Measurements from ENCODE around the gene DCTN3.
A peak's percentile ranks its signal among the peaks of the same experiment; 100 is the strongest.

Gene DCTN3

DNA sequence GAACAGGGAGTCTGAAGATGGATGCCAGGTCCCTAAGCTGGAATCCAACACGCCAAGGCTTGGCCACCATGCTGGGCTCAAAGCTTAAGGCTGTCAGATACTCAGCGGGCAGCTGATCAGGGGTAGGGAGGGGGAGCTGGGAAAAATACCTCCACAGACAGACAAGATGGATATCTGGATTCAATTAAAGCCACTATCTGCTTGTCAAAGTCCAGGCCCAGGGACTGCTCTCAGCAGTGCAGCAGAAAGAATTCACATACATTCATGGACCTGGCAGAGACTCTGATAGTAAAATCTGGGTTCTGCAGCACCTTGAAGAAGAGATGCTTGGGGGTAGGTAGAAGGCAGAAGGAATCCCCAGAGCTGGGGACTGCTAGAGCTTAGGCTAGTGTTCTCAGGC is 5.2 kb downstream of the DCTN3 start:
- DNase-seq, result no peak

DNA sequence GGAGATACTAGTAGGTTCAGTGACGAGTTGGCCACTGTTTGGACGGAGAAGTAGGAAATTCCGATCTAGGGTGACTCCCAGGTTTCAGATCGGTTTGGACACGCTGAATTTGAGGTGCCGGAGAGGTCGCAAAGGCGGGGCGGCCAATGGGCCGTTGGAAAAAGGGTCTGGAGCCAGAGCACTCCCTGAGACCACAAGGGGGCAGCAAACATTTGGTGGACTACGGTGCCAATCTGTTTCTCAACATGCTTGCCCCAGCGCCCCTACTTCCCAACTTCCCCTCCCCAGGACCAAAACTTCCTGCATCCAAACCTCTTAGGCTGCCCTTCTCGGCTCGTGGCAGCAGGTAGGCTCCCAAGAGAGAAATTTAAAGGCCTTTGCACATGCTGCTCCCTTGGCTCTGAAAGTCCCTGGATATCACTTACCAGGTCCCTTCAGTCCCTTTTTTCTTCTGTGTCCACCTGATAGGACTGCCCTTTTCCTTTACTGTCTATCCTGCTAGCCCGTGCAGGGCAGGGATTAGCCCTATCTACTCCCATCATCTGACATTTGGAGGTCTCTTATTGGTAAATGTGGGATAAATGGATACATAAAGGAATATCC is 7.4 kb downstream of the DCTN3 start:
- DNase-seq, result peak; percentile 83 to 85

DNA sequence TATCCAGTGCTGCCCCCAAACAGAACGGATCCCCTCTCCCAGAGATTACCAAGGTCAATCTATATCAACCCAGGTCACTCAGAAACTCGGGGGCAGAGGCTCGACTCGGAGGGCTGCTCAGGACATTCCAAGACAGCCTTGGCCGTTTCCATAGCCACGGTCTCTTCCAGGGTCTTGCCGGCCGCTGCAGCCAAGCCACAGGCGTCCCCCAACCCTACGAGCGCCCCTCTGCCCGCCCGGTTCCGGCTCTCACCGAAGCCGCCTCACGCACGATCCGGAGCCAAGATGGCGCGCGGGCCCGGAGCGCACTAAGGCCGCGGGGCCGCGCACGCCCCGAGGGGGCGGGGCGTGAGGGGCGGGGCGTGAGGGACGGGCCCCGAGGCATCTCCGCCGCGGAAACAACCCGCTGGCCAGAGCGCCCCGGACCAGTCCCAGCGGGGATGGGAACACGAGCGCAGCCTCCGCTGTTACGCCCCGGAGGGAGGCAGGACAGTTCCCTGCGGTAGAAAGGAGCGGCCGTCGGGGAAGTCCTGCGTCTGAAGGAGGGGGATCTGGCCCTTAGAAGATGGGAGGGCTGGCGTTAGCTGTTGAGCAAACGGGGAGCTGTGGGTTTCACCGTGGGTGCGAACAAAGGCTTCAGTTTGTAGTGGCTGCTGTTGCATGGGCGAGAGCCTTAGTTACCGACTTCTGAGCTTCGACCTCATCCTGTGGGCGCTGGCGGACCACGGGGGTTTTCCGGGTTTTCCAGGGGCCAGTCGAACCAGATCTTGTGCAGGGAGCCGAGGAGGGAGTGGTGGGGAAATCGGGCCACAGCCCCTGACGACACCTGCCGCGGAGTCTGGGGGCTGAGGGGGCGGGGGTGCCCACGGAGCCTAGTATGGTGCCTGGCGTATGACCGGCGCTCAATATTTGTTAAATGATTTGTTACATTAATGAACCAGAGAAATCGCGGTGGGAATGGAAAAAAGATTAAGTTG is 8.2 kb downstream of the DCTN3 start, which contains the start of gene RPP25L:
TSS of gene RPP25L (minus strand) at position 287 of the 977 bp plus-strand sequence. CDS start 801 bp downstream, outside the sequence.
- peak; percentile 82 to 89 for DNase-seq

DNA sequence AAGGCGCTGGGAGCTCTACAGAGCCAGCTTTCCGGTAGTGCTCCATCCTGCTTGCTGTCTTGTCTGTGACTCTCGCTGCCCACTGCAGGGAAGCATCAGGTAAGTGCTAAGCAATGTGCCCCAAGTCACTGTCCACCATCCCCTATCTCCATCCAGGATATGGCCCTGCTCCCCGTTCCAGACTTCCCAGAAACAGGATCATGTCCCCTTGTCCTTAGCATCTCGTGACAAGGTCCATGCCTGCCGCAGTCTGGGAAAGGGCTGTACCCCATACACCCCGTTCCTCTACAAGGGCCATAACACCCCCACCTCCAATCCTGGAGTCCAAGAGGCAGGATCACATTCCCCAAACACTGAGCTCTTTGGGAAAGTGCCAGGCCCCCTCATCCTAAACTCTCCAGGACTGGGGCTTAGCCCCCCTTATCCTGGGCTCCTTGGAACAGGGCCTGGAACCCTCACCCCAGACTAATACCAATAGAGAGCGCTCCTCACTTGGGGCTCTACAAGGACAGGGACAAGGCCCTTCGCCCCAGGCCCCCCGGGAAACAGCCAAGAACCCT is 9.0 kb downstream of the DCTN3 start:
- no peak for DNase-seq

DNA sequence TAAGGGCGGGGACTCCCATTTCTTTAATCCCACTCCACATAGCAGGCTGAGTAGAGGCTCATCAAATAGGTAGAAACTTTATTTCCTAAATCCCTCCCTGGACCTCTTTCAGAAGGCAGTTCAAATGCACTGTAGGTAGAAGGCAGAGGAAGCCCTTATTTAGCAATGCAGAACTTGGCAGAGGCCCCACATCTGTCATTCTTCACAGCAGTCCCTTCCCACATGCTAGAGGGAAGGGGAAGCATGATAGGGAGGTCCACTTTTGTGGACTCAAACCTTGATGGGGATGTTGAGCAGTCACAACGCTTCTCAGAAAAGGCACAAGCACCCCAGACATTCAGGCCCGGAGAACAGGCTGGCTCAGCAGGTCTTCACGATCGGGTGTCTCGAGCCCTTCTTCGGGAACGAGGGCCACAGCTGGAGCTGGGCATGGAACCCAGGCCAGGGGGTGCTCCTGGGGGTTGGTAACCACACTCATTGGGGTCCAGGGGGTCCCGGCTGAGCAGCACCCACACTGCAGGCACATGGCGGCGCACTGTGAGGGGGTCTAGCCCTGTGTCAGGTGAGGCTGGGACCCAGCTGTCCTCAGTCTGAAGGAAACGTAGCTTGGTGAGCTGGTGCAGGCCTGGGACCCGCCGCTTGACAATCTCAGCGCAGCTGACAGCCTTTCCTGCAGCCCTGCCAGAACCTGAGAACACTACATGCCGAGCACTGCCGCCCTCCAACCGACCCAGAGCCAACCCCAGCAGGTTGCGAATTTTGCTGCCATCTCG is 9.7 kb downstream of the DCTN3 start:
- DNase-seq, result peak in 1 of 2 experiments; percentile 30

DNA sequence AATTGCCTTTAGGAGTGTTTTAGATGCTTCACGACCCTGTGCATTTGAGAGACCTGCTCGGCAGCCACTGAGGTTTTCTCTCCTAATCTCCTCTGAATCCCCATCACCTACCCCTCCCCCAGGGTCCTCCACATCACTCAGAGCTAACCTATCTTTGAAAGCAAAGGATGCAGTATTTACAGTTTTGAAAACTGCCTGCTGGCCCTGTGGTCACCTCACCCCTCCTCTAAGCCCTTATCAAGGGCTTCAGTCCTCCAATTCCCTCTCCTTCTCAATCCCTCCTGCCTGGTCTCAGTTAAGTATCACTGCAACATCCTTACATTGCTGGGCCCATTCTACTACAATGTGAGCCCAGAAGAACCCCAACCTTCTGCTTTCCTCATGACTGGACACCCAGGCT is 13.0 kb downstream of the DCTN3 start:
- no peak for DNase-seq

DNA sequence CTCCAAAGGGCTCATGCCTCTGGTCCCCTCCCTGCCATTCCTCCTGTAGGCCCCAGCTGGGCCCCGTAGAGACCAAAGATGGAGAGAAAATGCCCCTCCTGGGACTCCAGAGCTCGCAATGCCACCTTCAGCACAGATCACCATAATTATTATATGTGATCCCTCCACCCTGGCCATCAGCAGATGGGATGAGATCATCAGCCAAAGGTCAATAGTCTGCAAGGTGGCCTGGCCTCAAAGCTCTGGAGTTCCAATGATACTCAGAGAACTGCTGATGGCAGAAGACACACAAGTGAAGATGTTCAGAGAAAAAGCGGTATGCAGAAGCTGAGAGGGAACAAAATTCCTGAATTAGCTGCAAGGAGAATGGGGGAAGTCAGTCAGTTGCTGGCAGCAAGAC is 13.4 kb downstream of the DCTN3 start:
- DNase-seq, result no peak

DNA sequence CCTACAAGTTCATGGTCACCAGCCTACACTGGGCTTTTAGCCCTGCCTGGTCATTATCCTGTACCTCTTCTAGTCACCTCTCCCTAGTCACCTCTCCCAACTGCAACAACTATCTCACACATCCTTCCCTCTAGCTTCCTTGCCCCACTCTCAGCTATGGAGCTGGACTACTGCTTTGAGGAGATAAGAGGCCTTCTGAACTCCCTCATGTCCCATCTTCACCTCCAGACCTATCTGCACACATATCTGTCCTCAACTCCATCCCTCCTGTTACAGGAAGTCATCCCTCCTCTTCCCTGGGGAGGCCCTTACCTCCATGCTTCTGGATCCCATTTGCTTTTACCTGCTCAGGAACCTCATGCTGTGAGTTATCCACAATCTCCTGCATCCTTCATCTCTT is 14.1 kb downstream of the DCTN3 start:
- DNase-seq, result no peak

DNA sequence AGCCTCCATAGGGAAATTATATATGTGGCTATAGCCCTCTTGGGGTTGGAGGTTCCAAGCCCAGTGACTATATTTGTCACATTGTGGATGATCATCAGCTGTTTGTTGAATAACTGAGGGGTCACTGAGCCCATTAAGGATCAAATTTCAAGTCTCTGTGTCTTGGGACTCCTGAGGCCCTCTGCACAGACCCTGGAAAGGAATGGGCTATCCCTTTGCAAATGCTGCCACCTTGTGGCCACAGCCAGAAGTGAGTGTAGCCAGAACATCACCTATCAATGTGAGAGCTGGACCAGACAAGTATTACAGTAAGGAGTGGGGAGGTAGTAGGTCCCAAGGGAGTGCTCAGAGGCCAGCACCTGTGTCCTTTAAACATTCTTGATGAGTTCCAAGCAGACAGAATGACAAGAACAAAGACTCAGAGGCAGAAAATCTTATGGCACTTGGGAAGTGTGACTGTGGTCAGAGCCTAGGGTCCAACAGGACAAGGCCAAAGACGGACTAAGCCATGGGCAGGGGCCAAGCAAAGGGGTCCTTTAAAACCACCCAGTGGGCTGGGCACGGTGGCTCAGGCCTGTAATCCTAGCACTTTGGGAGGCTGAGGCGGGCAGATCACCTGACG is 16.6 kb downstream of the DCTN3 start:
- DNase-seq, result peak; percentile 74 to 83

DNA sequence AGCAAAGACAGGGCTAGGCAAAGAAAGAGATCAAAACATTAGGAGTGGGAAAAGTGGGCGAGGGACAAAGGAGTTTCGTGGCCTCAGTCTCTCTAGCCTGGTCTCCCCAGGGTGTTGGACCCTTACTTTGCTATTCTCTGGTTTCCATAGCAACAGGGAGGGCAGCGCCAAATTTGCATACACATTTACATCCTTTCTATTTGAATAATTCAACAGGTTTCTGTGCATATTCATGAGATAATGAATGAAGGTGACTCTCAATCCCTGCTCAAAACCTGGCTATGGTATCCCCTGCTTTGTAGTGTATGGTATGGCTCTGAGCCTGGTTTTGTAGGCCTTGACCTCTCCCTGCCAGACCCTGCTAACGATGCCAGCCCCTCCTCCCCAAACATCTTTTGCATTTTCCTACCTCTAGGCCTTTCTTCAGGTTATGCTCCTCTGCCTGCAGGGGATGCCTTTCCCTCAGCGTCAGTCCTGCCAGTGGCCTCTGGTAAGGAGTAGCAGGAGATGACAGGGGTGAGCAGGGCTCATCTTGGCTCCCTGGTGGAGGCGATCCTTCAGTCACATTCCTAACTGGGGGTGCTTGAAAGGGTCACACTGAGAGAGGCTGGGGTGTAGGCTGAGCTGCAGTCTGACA is 18.2 kb downstream of the DCTN3 start:
- no peak for DNase-seq

DNA sequence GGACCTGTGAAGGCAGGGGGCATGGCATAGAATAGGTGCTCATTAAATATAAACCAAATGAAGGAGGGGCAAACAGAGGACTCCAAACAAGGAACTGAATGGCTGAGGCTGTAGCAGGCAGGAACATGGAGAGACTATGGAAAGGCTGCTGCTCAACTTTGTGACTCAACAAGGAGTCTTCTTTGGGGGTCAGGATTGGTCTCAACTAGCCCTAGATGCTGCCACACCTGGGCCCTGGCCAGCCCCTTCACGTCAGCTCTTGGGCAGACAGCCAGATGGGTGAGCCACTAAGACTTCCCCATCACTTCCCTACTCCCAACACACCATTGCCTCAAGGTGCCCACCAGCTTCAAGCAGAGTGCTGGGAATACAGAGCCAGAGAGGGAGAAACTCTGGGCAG is 19.4 kb downstream of the DCTN3 start:
- no peak for DNase-seq

DNA sequence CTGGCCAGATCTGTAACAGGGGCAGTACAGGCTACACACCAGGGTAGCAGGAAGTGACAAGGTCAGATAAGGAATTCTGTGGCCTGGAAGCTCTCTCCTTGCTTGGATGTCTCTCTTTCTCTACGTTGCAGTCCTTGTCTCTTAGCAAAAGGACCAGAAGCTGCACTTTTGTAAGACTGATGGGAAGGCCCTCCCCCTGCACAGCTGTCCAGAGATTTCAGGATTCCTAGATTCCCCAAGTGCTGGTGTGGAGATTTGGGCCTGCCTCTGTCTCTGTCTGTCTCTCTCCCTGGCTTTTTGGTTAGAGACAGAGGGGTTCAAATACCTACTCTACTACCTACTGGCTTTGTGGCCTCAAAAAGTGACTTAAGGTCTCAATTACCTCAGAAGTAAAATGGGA is 20.7 kb downstream of the DCTN3 start:
- no peak for DNase-seq

DNA sequence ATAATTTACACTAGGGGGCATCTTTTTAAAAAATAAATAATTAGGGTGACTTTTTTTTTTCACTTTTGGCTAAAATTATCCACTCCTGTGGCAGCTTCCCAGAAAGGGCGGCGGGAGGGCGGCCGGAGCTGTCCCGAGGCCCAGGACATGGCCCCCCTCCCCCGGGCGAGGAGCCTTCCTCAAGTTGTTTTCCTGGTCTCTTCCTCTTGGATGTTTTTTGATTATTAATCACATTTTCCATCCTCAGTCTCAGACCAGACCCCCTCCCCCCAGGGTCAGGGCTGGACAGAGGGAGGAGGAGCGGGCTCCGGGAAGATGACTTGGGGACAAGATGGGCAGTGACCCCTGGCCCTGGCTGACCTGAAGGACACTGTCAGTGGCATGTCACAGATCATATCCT is 26.1 kb downstream of the DCTN3 start:
- DNase-seq, result no peak

DNA sequence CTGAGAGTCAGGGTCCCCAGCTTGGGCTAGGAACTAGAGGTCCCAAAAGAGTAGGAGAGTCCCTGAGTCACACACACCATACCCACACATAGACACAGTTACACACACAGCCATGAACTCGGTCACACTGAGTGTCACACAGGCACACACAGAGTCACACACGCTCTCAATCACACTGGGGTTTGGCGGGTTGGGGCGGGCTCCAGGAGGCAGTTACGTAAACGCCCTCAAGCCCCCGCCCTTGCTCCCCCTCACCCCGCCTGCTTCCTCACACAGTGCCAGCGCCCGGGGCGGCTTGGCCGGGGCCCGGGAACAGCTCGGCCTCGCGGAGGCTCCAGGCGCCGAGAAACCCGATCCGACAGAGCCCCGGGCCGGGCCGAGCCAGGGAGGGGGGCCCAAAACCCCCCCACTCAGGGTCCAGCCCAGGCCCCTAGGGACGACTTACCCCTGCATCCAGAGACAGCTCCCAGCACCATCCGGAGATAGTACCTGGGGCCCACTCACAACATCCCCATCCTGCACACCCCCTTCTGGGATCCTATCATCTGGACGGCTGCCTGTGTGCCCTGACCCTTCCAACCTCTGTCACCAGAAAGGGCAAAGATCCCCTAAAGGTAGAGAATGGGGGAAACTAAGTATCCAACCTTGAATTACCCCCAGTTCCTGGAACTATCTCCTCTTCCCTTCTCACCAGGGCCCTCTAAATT is 27.2 kb downstream of the DCTN3 start:
- DNase-seq, result no peak

DNA sequence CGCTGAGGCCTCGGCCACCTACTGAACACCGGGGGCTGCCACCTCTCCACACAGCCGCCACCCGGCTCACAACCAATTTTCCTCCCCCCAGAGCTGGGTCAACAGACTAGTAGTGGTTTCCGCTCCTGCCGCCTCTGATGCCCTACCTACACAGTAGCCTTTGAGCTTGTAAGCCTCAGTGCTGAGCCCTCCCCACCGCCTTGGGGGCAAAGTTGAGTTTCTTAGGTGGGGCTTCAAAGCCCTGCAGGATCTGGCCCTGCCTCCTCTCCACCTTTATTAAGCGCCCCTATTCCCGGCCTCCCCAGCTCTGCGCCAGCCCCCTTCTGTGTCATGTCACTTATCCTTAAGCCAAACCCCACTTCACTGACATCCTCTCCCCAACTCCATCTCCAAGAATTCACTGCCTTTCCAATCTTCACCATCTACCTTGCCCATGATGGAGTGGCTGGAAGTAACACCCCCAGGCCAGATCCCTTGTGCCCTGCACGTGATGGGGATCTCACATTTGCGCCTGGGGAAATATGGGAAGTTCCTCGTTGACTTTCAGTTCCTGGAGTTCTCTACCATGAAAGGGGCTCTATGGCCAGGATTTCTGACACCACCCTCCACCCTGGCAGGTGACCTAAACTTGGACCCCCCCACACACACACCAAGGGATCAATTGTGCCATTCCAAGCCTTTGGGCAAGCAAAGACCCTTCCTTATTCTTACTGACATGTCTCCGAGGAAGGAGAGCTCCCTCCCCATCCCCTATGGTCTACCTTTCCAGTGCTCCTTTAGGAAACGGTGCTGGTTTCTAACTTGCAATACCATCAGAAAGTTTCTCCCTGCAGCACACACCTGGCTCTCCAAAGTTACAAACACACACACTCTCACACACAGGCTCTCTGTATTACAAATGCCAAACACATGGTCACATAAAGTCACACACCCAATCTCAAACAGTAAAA is 28.1 kb downstream of the DCTN3 start:
- DNase-seq, result no peak

DNA sequence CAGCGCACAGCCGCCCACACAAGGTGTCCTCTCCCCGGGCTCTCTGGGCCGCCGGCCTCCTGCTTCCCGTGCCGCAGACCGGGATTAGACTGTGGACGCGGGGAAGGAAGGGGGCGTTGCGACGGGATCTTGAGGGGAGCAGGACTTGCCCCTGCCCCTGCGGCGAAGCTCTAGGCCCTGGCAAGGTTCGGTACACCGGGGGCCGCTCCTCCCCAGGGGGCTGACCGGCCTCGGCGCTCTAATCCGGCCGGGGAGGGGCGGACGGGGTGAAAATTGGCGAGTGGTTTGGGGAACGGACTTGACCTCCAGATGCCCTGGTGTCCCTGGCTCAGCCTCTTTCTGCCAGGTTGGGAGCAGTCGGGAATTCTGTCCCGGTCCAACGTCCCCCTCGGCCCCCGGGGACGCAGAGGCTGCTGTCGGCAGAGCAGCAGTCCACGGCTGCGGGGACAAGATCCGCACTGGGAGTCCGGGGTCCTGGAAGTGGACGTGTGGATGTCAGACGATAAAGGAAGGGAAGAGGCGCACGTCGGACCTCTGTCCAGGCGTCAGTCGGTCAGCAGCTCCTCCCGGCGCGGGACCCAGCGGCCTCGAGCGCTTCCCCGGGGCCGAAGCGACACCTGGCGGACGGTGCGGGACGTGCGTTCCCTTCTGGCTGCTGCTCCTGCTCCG is 28.9 kb downstream of the DCTN3 start:
- peak; percentile 50 to 64 for DNase-seq

DNA sequence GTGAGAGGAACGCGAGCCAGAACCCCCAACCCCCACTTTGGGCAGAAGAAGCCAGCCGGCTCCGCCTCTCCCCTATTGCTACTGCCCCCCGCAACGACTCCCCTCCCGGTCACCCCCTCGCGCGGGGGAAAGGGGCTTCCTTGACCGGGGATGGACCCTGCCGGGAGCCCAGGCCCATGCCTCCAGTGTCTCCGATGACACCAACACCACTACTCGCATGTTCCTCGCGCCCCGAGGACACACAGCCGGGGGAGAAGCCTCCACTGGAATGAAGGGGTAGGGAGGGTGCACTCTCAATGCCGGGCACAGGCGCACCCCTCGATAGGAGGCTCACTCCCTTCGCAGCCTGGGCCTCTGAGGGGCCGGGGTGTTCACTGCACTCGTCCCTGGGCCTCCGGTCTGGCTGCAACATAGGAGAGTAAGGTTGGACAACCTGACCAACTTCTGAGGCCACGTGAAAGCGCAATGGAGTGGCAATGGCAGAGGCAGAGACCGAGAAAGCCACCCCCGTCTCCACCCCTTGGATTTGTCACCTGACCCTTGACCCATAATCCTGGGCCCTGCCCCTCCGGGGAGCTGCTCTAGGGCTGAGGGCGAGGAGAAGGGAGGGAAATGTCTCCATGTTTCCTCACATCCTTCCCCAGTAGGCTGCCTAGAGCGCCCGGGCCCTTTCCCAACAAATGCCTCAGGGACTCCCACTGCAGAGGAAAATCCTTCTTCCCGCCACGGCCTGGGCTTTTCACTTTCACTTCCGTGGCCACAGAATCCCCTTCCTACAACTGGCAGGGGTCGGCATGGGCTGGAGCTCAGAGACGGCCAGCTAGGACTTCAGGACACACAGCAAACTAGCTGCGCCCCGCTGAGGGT is 29.7 kb downstream of the DCTN3 start:
- no peak for DNase-seq

DNA sequence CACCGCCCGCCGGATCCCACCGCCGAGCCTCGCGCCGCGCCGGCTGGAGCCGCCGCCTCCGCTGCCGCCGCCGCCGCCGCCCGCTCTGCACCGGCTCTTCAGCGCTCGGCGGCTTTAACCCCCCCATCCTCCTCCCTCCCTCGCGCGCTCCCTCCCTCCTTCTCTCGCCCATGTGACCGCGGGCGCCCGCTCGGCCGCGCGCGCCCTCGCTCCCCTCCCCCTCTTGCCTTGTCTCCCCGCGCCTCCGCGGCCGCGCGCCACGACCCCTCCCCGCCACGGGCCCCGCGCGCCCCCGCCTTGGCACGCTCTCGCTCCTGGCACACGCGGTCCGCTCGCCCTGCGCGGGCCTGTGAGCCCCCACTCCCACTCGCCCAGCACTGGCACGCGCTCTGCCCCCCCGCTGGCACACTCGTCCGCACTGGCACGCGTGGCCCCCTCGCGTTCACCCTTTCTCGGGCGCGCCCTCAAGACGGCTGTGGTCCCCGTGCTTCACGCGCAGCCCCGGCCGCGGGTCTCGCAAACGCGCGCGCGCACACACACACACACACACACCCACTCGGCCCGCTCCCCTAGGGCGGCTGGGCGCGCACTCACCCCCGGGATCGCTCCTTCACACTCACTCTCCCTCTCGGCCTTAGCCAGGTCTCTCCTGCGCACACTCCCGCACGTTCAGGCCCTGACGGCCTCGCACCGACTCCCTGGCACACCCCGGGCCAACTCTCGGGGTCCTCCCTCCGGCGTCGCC is 30.5 kb downstream of the DCTN3 start, which contains the start of gene CNTFR:
TSS of gene CNTFR (minus strand) at position 89 of the 745 bp plus-strand sequence. CDS start 20,743 bp downstream, outside the sequence.
- peak; percentile 39 to 57 for DNase-seq
